Measurements from ENCODE around the gene CD2BP2. TPM values are rescaled to one million over a fixed set of nuclear protein-coding genes. Genes with fewer than 3 reads are reported as not detected.

CD2BP2 gene
- total and polyA plus RNA-seq, 2 experiments from 2014 or later: 47.2 to 63.1 TPM

GRCh38 chr16:30371248-30371816, 16.2 kb upstream of the CD2BP2 start:
- no peaks in the 10 kb centered on the region for H3K9me3 ChIP-seq (ENCODE audit: low read depth)

GRCh38 chr16:30370456-30371247, 15.5 kb upstream of the CD2BP2 start, which contains the start of gene TBC1D10B:
Gene TBC1D10B (minus strand): TSS chr16:30370494. CDS start chr16:30370183, 311 bp downstream.
- Histone ChIP-seq H3K27ac (peak within 1 kb of the TSS; percentile 93), H3K36me3 (no peaks in the 10 kb centered on the region), H3K9me3 (ENCODE audit: low read depth) (no peaks in the 10 kb centered on the region), H3K4me1 (ENCODE audit: low read depth) (peaks cover 38% of the 10 kb centered on the region), H3K4me3 (peak within 1 kb of the TSS; percentile 91), H3K27me3 (no peaks in the 10 kb centered on the region)
- DNase-seq (ENCODE audit: low read depth in 1 of 2, low spot score in 1 of 2): peak; percentile 99 to 100
- TF ChIP-seq, protein P1, sequence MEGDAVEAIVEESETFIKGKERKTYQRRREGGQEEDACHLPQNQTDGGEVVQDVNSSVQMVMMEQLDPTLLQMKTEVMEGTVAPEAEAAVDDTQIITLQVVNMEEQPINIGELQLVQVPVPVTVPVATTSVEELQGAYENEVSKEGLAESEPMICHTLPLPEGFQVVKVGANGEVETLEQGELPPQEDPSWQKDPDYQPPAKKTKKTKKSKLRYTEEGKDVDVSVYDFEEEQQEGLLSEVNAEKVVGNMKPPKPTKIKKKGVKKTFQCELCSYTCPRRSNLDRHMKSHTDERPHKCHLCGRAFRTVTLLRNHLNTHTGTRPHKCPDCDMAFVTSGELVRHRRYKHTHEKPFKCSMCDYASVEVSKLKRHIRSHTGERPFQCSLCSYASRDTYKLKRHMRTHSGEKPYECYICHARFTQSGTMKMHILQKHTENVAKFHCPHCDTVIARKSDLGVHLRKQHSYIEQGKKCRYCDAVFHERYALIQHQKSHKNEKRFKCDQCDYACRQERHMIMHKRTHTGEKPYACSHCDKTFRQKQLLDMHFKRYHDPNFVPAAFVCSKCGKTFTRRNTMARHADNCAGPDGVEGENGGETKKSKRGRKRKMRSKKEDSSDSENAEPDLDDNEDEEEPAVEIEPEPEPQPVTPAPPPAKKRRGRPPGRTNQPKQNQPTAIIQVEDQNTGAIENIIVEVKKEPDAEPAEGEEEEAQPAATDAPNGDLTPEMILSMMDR (IDR thresholded peaks at IDR 0.05; ENCODE audit: low read depth, low read length): peak; percentile 26

More at GRCh38 chr16:30371248-30371816, 16.2 kb upstream of the CD2BP2 start:
- DNase-seq (ENCODE audit: low read depth in 1 of 2, low spot score in 1 of 2): no peak
- H3K4me1 ChIP-seq (ENCODE audit: low read depth): peaks cover 38% of the 10 kb centered on the region
- H3K4me3 ChIP-seq: peak overlapping the region; percentile 11
- TF ChIP-seq, protein P1 (IDR thresholded peaks at IDR 0.05; ENCODE audit: low read depth, low read length): no peak
- H3K27me3 ChIP-seq: no peaks in the 10 kb centered on the region
- H3K27ac ChIP-seq: peak overlapping the region; percentile 93
- H3K36me3 ChIP-seq: no peaks in the 10 kb centered on the region

GRCh38 chr16:30369938-30370455, 14.9 kb upstream of the CD2BP2 start:
- H3K9me3 ChIP-seq (ENCODE audit: low read depth): no peaks in the 10 kb centered on the region
- no peaks in the 10 kb centered on the region for H3K36me3 ChIP-seq
- peaks cover 41% of the 10 kb centered on the region for H3K4me1 ChIP-seq (ENCODE audit: low read depth)
- TF ChIP-seq, protein P1 (IDR thresholded peaks at IDR 0.05; ENCODE audit: low read depth, low read length): no peak
- H3K4me3 ChIP-seq: peak overlapping the region; percentile 91
- peak overlapping the region; percentile 89 for H3K27ac ChIP-seq
- no peak for DNase-seq (ENCODE audit: low read depth in 1 of 2, low spot score in 1 of 2)
- H3K27me3 ChIP-seq: no peaks in the 10 kb centered on the region

- H3K4me1 ChIP-seq (ENCODE audit: low read depth): peaks cover 41% of the 10 kb centered on the region
- H3K36me3 ChIP-seq: no peaks in the 10 kb centered on the region
- H3K27me3 ChIP-seq: no peaks in the 10 kb centered on the region
- H3K27ac ChIP-seq: peak overlapping the region; percentile 89
- H3K4me3 ChIP-seq: peak overlapping the region; percentile 91
- TF ChIP-seq, protein P1 (IDR thresholded peaks at IDR 0.05; ENCODE audit: low read depth, low read length): no peak
- DNase-seq (ENCODE audit: low read depth in 1 of 2, low spot score in 1 of 2): peak in 1 of 2 donors; percentile 47
- no peaks in the 10 kb centered on the region for H3K9me3 ChIP-seq (ENCODE audit: low read depth)
These were observed 14.2 kb upstream of the CD2BP2 start for GRCh38 chr16:30369091-30369937.

- H3K27ac ChIP-seq: peak overlapping the region; percentile 89
- peaks cover 41% of the 10 kb centered on the region for H3K4me1 ChIP-seq (ENCODE audit: low read depth)
These were observed 13.6 kb upstream of the CD2BP2 start for GRCh38 chr16:30368792-30369090.

More at GRCh38 chr16:30368792-30369090, 13.6 kb upstream of the CD2BP2 start:
- Histone ChIP-seq H3K27me3 (no peaks in the 10 kb centered on the region), H3K36me3 (no peaks in the 10 kb centered on the region), H3K9me3 (ENCODE audit: low read depth) (no peaks in the 10 kb centered on the region), H3K4me3 (peak overlapping the region; percentile 91)
- TF ChIP-seq, protein P1 (IDR thresholded peaks at IDR 0.05; ENCODE audit: low read depth, low read length): no peak
- DNase-seq (ENCODE audit: low read depth in 1 of 2, low spot score in 1 of 2): no peak

Data from cardiac muscle cell (in vitro differentiated cells and primary cell).